WTC11 (cell line): ENCODE measurements around the gene LMOD3. TPM values are rescaled to one million over a fixed set of nuclear protein-coding genes. Genes with fewer than 3 reads are reported as not detected.

Source experiments
- ATAC-seq: fragments of 200-7000 bp; cut with Tn5 transposase; 2 replicates; pipeline ENCODE4 v1.10.0; 2021; ENCODE audit warnings: mild to moderate bottlenecking, moderate library complexity
- CTCF ChIA-PET: fragments of 300-600 bp; sonication (Branson Sonifier 250); formaldehyde crosslinking; loops from one replicate; lab custom pipeline; 2021; ENCODE audit warnings: antibody characterized with exemption; lab: Charles Lee
- POLR2A ChIA-PET: fragments of 350-600 bp; sonication (Branson Sonifier 250); formaldehyde crosslinking; loops from one replicate; lab custom pipeline; 2021; ENCODE audit warnings: antibody characterized with exemption; lab: Charles Lee
- DNase-seq: peaks from one replicate; pipeline ENCODE4 v3.0.0; 2021; ENCODE audit warnings: low spot score
- H3K27ac Mint-ChIP-seq: 2 replicates; pipeline ENCODE4 v1.8.0; 2021; ENCODE audit warnings: mixed read lengths
- H3K27me3 Mint-ChIP-seq: 2 replicates; pipeline ENCODE4 v1.8.0; 2021; ENCODE audit warnings: low read depth, mild to moderate bottlenecking, moderate library complexity, mixed read lengths
- H3K36me3 Mint-ChIP-seq: 2 replicates; pipeline ENCODE4 v1.8.0; 2021; ENCODE audit warnings: mixed read lengths
- H3K4me1 Mint-ChIP-seq: 2 replicates; pipeline ENCODE4 v1.8.0; 2022; ENCODE audit warnings: mixed read lengths
- H3K4me3 Mint-ChIP-seq: 2 replicates; pipeline ENCODE4 v1.8.0; 2021; ENCODE audit warnings: mild to moderate bottlenecking, moderate library complexity, mixed read lengths
- H3K9me3 Mint-ChIP-seq: 2 replicates; pipeline ENCODE4 v1.8.0; 2021; ENCODE audit warnings: mixed read lengths
- AFF4 ChIP-seq: sonication (generic); formaldehyde crosslinking; IDR thresholded peaks from 2 replicates; pipeline ENCODE4 v1.8.1; 2023; ENCODE audit warnings: mild to moderate bottlenecking, missing genetic modification reagents, borderline replicate concordance
- ATF1 ChIP-seq: sonication (generic); formaldehyde crosslinking; IDR thresholded peaks from 2 replicates; pipeline ENCODE4 v1.8.1; 2023; ENCODE audit warnings: mild to moderate bottlenecking, moderate library complexity, missing genetic modification reagents
- CREM ChIP-seq: sonication (generic); formaldehyde crosslinking; IDR thresholded peaks from 2 replicates; pipeline ENCODE4 v1.8.1; 2022; ENCODE audit warnings: mild to moderate bottlenecking, missing genetic modification reagents, moderate library complexity
- ELF4 ChIP-seq: sonication (generic); formaldehyde crosslinking; IDR thresholded peaks from 2 replicates; pipeline ENCODE4 v1.8.1; 2022; ENCODE audit warnings: low read depth, mild to moderate bottlenecking, moderate library complexity, missing genetic modification reagents
- GABPB1 ChIP-seq: sonication (generic); formaldehyde crosslinking; IDR thresholded peaks from 2 replicates; pipeline ENCODE4 v1.8.1; 2023; ENCODE audit warnings: mild to moderate bottlenecking, missing genetic modification reagents
- MLX ChIP-seq: sonication (generic); formaldehyde crosslinking; IDR thresholded peaks from 2 replicates; pipeline ENCODE4 v1.8.1; 2023; ENCODE audit warnings: mild to moderate bottlenecking, missing genetic modification reagents, moderate library complexity
- MXD4 ChIP-seq: fragments of 250-450 bp; sonication (Bioruptor Pico); IDR thresholded peaks from 2 replicates; pipeline ENCODE4 v1.8.0; 2021; ENCODE audit warnings: mild to moderate bottlenecking, moderate library complexity, borderline replicate concordance
- MYBL2 ChIP-seq: sonication (generic); formaldehyde crosslinking; IDR thresholded peaks from 2 replicates; pipeline ENCODE4 v1.8.1; 2023; ENCODE audit warnings: mild to moderate bottlenecking, moderate library complexity, missing genetic modification reagents
- SOX15 ChIP-seq: fragments of 250-450 bp; sonication (Bioruptor Pico); IDR thresholded peaks from 2 replicates; pipeline ENCODE4 v1.9.0; 2021; ENCODE audit warnings: mild to moderate bottlenecking
- SP1 ChIP-seq: sonication (generic); formaldehyde crosslinking; conservative IDR thresholded peaks from 2 replicates; pipeline ENCODE4 v1.8.1; 2022; ENCODE audit warnings: missing genetic modification reagents
- TCF7 ChIP-seq: sonication (generic); formaldehyde crosslinking; IDR thresholded peaks from 2 replicates; pipeline ENCODE4 v1.8.0; 2022; ENCODE audit warnings: mild to moderate bottlenecking, low read depth, missing genetic modification reagents, moderate library complexity
- TEAD1 ChIP-seq: sonication (generic); formaldehyde crosslinking; IDR thresholded peaks from 2 replicates; pipeline ENCODE4 v1.8.0; 2022; ENCODE audit warnings: mild to moderate bottlenecking, missing genetic modification reagents
- ZBTB21 ChIP-seq: sonication (generic); formaldehyde crosslinking; IDR thresholded peaks from 2 replicates; pipeline ENCODE4 v1.8.1; 2023; ENCODE audit warnings: mild to moderate bottlenecking, missing genetic modification reagents, borderline replicate concordance
- ZMAT4 ChIP-seq: fragments of 250-450 bp; sonication (Bioruptor Pico); IDR thresholded peaks from 2 replicates; pipeline ENCODE4 v1.9.0; 2021; ENCODE audit warnings: mild to moderate bottlenecking
- ZNF232 ChIP-seq: sonication (generic); formaldehyde crosslinking; IDR thresholded peaks from 2 replicates; pipeline ENCODE4 v1.8.0; 2022; ENCODE audit warnings: mild to moderate bottlenecking, missing genetic modification reagents
- ZNF281 ChIP-seq: sonication (generic); formaldehyde crosslinking; IDR thresholded peaks from 2 replicates; pipeline ENCODE4 v1.8.0; 2023; ENCODE audit warnings: mild to moderate bottlenecking, missing genetic modification reagents
- ZNF317 ChIP-seq: sonication (generic); formaldehyde crosslinking; IDR thresholded peaks from 2 replicates; pipeline ENCODE4 v1.8.1; 2023; ENCODE audit warnings: low read depth, mild to moderate bottlenecking, moderate library complexity, missing genetic modification reagents, borderline replicate concordance
- total RNA-seq: library from RNA; stranded (reverse); gene quantifications from 3 replicates; pipeline ENCODE4 v1.2.3, GENCODE V29; 2021
- TF ChIP-seq, protein P1 (sequence below): sonication (generic); formaldehyde crosslinking; IDR thresholded peaks from 2 replicates; pipeline ENCODE4 v1.8.1; 2022; ENCODE audit warnings: low read depth, missing genetic modification reagents, borderline replicate concordance
- TF ChIP-seq, protein P2 (sequence below): fragments of 250-450 bp; sonication (Bioruptor Pico); IDR thresholded peaks from 2 replicates; pipeline ENCODE4 v1.9.0; 2021; ENCODE audit warnings: mild to moderate bottlenecking, borderline replicate concordance

Gene LMOD3
- total RNA-seq, 1 experiment from 2014 or later: not detected

GRCh38 chr3:69119681-69120080, 2.7 kb downstream of the LMOD3 start:
- ATAC-seq (no peak), DNase-seq (no peak)
- H3K4me3 Mint-ChIP-seq: no peak overlapping the region
- POLR2A ChIA-PET: no interaction called here
- no peaks in the 10 kb centered on the region for H3K9me3 Mint-ChIP-seq
- H3K27ac Mint-ChIP-seq: no peak overlapping the region
- H3K27me3 Mint-ChIP-seq: no peaks in the 10 kb centered on the region
- CTCF ChIA-PET: interaction anchor here (1.9 to 3.1 kb wide), 3 partner anchors 14 to 186 kb away, joined by 5 to 12 read pairs (median 9); no protein-coding TSS in a partner anchor
- H3K4me1 Mint-ChIP-seq: peaks cover 8% of the 10 kb centered on the region; the same call in 1 of the 2 replicates
- TF ChIP-seq SOX15 (CRISPR knock-in tag) (no peak), ELF4 (no peak), ZBTB21 (CRISPR knock-in tag) (no peak), CREM (no peak), ZNF232 (no peak), MYBL2 (CRISPR knock-in tag) (no peak), MXD4 (no peak), ATF1 (CRISPR knock-in tag) (no peak), ZNF317 (CRISPR knock-in tag) (no peak), ZNF281 (CRISPR knock-in tag) (no peak), SP1 (no peak)
- TF ChIP-seq, protein P1, sequence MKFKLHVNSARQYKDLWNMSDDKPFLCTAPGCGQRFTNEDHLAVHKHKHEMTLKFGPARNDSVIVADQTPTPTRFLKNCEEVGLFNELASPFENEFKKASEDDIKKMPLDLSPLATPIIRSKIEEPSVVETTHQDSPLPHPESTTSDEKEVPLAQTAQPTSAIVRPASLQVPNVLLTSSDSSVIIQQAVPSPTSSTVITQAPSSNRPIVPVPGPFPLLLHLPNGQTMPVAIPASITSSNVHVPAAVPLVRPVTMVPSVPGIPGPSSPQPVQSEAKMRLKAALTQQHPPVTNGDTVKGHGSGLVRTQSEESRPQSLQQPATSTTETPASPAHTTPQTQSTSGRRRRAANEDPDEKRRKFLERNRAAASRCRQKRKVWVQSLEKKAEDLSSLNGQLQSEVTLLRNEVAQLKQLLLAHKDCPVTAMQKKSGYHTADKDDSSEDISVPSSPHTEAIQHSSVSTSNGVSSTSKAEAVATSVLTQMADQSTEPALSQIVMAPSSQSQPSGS (CRISPR knock-in tag): no peak
- no peaks in the 10 kb centered on the region for H3K36me3 Mint-ChIP-seq

DNA sequence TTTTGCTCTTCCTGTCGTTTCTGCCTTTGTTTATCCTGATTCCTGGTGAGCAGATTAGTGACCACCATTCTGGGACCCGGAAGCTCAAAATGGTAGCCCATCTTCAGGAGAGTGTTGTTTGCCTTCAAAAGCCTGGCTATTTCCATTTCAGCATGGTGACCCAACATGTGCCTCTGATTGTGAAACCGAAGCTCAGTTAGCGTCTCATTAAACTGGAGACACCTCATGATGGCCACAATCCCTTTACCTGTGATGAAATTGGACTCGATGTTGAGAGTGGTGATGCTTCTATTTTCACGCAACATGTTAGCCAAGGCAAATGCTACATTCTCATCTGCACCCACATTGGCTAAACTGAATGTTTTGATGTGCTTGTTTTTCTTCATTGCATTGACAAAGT, 3.3 kb downstream of the LMOD3 start:
- Mint-ChIP-seq H3K4me1 (peaks cover 8% of the 10 kb centered on the region; the same call in 1 of the 2 replicates), H3K9me3 (no peaks in the 10 kb centered on the region), H3K36me3 (no peaks in the 10 kb centered on the region), H3K27ac (no peak overlapping the region), H3K4me3 (no peak overlapping the region), H3K27me3 (no peaks in the 10 kb centered on the region)
- no peak for ATAC-seq
- POLR2A ChIA-PET: no interaction called here
- DNase-seq: no peak
- TF ChIP-seq TCF7 (no peak), AFF4 (CRISPR knock-in tag) (no peak)
- CTCF ChIA-PET: interaction anchor here (0.6 to 3.1 kb wide), 2 partner anchors 34 to 187 kb away, joined by 3 to 9 read pairs; no protein-coding TSS in a partner anchor

DNA sequence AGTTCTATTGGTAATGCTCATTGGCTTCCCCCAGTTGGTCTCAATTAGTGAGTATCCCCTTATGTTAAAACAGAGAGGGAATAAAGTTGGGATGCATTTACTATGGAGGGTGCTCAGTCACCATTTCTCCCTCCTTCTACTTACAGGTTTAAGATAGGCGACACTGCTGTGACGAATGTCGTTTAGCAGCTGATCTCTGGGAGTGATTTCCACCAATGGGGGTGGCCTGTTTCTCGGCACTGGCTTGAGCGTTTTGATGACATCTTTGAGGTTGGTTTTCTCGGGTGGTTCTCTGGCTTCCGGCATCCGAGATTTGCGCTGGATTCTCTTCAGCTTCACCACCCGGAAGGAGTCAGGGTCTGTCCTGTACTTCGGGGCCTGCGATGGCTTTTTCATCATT, 3.8 kb downstream of the LMOD3 start:
- no peaks in the 10 kb centered on the region for H3K27me3 Mint-ChIP-seq
- H3K4me1 Mint-ChIP-seq: peaks cover 8% of the 10 kb centered on the region; the same call in 1 of the 2 replicates
- no peak overlapping the region for H3K4me3 Mint-ChIP-seq
- POLR2A ChIA-PET: no interaction called here
- CTCF ChIA-PET: interaction anchor here (0.6 to 3.1 kb wide), 2 partner anchors 33 to 188 kb away, joined by 3 to 9 read pairs; no protein-coding TSS in a partner anchor
- DNase-seq: no peak
- TF ChIP-seq TEAD1 (no peak), MLX (no peak), ZMAT4 (no peak), GABPB1 (CRISPR knock-in tag) (no peak)
- TF ChIP-seq, protein P2, sequence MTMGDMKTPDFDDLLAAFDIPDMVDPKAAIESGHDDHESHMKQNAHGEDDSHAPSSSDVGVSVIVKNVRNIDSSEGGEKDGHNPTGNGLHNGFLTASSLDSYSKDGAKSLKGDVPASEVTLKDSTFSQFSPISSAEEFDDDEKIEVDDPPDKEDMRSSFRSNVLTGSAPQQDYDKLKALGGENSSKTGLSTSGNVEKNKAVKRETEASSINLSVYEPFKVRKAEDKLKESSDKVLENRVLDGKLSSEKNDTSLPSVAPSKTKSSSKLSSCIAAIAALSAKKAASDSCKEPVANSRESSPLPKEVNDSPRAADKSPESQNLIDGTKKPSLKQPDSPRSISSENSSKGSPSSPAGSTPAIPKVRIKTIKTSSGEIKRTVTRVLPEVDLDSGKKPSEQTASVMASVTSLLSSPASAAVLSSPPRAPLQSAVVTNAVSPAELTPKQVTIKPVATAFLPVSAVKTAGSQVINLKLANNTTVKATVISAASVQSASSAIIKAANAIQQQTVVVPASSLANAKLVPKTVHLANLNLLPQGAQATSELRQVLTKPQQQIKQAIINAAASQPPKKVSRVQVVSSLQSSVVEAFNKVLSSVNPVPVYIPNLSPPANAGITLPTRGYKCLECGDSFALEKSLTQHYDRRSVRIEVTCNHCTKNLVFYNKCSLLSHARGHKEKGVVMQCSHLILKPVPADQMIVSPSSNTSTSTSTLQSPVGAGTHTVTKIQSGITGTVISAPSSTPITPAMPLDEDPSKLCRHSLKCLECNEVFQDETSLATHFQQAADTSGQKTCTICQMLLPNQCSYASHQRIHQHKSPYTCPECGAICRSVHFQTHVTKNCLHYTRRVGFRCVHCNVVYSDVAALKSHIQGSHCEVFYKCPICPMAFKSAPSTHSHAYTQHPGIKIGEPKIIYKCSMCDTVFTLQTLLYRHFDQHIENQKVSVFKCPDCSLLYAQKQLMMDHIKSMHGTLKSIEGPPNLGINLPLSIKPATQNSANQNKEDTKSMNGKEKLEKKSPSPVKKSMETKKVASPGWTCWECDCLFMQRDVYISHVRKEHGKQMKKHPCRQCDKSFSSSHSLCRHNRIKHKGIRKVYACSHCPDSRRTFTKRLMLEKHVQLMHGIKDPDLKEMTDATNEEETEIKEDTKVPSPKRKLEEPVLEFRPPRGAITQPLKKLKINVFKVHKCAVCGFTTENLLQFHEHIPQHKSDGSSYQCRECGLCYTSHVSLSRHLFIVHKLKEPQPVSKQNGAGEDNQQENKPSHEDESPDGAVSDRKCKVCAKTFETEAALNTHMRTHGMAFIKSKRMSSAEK (CRISPR knock-in tag): no peak
- TF ChIP-seq, all 79 proteins: peak for 0
- H3K9me3 Mint-ChIP-seq: no peaks in the 10 kb centered on the region
- H3K36me3 Mint-ChIP-seq: no peaks in the 10 kb centered on the region
- no peak overlapping the region for H3K27ac Mint-ChIP-seq
- ATAC-seq: no peak
